NCI-H128 (cell line): Measurements from ENCODE around the gene NKD2.
"Not testable (repeated sequence)": the region's sequence is repeated elsewhere in the genome, so short reads cannot be mapped to it uniquely, and the experiment has no call there.

Experiments
- DNase-seq: peaks from one replicate; lab custom pipeline; 2025; ENCODE audit not compliant: unreplicated experiment; lab: John Stamatoyannopoulos, UW

The NKD2 gene

DNA sequence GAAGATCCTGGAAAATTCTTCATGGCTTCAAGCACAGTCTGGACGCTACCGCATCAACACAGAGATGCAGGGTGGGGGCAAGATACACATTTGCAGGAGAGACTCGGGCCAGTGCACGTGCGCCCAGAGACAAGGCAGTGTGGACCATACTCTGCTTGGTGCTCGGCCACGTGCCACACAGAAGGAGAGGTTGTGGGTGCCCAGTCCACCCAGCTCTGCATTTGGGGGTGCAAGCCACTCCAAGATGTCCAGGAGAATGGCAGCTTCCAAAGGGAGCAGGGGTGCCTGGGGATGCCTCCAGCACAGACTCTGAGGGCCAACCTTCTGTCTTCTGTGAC lies 4.3 kb downstream of the NKD2 start:
- no peak for DNase-seq

DNA sequence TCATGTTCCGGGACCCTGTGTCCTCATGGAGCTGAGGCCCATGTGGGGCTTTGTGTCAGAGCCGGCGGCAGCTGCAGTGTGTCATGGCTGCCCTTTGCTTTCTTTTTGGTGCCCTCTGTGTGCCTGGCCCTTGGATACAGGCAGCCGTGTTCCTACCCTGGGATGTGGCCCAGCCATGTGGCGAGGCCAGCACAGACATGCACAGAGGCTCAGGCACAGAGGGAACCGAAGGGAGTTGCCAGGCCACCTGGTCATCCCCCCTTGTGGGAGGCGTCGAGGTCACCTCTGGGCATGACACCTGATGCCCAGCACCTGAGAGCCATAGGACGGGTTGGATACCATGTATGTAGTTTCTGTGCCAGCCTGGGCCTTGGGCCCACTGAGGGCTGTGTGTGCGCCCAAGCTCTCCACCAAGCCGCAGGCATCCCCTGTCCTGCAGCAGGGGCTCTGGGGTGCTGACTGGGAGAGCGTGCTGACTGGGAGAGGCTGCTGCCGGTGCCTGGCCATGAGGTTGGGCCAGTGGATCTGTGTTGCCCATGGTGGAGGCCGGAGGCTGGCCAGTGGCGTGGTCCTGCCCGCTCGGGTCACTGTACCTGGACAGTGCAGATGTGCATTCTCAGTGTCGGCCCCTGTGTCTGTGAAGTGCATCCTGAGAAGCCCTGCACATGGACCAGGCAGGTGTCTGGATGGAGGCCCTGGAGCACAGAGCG lies 4.8 kb downstream of the NKD2 start:
- no peak for DNase-seq

DNA sequence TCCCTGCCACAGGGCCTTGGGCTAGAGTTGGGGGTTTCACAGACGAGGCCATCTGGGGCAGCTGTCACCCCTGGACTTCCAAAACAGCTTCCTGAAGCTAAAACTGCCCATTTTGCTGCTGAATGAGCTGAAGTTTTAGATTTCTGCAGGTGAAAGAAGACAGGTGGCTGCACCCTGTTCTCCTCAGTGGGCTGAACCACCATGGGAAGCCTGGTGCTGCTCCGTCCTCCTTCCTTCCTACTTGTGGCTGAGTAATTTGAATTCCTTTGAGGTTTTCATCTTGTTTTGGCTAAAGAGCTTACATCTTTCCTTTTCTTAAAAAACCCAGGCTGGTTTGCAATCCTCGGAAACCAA lies 5.3 kb downstream of the NKD2 start:
- no peak for DNase-seq

DNA sequence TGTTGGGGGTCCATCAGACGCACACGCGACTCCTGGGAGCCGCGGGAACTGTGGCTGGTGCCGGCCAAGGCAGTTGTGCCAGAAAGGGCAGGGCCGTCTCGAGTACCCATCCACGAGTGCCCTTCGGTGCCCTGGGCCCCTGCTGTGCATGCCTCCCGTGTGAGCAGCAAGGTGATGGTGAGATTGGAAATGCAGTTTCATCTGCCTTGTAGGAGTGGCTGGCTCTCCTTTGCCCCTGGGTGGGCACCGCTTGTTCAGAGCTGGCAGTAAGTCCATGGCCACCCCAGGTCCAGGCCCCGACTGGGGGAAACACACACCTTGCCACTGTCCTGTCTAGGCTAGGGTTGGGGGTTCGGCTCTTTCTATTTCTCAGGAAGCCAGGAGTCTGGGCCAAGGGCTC lies 5.7 kb downstream of the NKD2 start:
- DNase-seq: no peak

DNA sequence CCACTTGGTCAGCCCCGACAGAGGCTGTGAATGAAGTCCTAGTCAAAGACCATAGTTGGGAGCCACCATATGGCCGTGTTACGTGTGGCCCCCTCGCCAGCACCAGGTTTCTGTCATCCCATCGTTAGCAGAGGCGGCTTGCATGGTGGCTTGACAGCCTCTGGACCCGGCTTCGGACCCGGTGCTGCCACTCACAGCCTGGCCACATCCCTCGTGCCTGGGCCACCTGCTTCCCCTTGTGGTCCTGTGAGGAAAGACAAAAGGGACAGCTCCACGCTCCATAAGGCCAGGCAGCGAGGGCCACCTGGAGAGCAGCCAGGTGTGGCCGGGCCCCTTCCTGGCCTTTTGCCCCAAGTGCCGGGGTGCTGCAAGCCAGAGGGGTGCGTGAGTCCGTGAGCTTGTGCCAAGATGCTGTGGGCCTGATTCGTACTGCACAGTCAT lies 6.2 kb downstream of the NKD2 start:
- DNase-seq: no peak

DNA sequence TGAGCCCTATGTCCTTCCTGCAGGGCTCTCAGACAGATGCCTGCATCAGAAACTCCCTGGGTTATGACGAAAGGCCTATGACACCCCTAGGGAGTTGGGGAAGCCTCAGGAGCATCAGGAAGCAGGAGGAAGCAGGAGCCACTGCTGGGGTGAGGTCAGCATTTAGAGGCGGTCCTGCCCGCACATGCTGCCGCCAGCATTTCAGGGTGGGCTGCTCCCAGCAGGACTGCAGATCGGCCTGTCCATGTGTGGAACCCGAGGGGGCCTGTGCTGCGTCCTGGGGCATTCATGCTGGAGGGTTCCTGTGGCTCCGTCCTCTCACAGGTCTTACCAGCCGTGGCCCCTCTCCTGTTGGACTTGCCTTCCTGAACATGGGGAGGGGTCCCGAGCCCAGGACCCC lies 6.9 kb downstream of the NKD2 start:
- no peak for DNase-seq

DNA sequence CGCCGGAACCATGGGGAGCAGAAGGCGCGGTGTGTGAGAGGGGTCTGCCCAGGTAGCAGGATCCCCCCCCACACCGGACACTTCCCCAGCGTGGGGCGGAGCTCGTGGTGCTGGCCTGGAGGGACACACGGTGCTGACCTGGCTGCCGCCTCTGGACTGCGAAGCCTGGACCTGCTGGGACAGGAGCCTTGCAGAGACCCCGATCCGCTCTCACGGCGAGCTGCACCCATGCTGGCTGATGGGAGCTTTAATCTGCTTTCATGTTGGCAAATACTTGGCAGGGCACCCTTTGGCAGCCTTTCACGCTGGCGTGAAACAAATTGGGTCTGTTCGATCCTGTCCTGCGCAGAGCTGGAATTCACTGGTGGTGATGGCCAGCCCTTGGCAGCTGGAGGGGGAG lies 7.4 kb downstream of the NKD2 start:
- DNase-seq: no peak

DNA sequence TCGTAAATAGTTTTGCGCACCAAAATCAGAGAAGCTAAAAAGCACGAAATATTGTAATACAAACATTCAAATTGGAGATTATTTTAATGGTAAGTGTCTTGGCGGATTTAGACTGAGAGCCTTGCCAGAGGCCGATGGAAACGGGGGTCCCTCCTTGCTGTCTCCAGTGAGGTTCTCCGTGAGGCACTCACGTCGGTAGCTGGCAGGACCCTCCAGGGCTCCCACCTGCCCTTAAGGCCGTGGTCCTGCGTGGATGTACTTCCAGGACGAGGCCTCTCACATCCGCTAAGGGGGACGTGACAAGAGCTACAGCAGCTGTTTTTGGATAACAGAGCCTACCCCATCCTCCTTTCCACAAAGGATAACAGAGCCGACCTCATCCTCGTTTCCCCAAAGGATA lies 7.9 kb downstream of the NKD2 start:
- DNase-seq: no peak

DNA sequence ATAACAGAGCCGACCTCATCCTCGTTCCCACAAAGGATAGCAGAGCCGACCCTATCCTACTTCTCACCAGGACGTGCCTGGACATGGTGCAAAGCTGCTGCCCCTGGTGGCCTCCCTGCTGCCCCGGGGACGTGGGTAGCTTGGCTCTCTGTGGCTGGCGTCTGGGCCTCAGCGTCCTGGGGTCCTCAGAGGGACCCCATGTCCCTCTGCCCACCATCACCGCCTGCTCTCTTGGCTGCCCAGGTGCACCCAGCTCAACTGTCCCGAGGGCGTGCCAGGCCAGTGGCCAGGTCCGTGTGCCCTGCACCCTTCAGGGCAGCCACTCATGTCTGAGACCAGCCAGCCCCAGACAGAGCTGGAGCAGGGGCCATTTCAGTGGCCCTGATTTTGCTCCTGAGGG lies 8.5 kb downstream of the NKD2 start:
- DNase-seq: no peak

DNA sequence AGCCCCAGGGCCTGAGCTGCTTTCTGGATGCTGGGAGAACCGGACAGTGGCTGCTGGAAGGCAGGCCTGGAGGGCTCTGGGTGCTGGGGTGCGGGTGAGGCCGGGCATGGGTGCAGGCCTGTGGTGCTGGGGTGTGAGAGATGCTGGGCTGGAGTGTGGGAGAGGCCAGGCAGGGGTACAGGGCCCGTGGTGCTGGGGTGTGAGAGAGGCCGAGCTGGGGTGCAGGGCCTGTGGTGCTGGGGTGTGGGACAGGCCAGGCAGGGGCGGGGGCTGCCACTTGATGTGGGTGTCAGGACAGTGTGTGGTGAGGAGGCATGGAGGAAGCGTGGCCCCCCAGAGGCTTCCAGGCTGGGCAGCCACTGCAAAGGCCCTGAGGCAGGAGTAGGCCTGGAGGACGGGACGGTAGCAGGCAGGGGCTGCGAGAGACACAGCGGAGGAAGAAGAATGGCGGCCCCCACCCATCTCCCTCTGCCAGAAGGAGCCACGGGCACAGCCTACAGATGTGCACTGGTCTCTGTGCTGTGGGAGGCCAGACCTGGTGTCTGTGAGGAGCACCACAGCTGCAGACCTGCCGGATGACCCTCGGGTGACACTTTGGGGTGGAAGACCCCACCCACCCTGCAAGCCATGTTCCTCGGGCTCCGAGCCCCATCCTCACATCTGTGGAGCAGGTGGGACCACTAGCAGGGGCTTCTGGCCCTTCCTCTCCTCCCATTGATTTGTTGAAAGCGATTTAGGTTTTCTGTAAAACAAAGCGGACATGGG lies 9.3 kb downstream of the NKD2 start:
- DNase-seq: no peak

DNA sequence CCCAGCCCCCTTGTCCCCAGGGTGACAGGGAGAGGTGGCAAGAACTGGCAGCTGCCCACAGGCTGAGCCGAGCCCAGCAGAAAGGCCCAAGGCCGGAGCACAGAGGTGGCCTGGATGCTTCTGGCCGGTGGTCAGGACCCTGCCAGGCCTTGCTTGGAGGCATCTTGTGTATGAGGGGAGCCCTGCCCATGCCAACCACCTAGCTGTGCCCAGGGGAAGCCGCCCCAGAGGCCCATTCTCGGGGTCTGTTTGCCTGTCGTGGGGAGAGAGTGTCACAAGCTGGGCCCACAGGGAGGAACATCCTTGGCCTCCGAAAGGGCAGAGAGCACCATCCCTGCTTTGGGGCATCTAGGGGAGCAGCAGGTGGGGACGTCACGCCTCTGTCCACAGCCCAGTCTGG lies 10.0 kb downstream of the NKD2 start:
- DNase-seq: no peak

DNA sequence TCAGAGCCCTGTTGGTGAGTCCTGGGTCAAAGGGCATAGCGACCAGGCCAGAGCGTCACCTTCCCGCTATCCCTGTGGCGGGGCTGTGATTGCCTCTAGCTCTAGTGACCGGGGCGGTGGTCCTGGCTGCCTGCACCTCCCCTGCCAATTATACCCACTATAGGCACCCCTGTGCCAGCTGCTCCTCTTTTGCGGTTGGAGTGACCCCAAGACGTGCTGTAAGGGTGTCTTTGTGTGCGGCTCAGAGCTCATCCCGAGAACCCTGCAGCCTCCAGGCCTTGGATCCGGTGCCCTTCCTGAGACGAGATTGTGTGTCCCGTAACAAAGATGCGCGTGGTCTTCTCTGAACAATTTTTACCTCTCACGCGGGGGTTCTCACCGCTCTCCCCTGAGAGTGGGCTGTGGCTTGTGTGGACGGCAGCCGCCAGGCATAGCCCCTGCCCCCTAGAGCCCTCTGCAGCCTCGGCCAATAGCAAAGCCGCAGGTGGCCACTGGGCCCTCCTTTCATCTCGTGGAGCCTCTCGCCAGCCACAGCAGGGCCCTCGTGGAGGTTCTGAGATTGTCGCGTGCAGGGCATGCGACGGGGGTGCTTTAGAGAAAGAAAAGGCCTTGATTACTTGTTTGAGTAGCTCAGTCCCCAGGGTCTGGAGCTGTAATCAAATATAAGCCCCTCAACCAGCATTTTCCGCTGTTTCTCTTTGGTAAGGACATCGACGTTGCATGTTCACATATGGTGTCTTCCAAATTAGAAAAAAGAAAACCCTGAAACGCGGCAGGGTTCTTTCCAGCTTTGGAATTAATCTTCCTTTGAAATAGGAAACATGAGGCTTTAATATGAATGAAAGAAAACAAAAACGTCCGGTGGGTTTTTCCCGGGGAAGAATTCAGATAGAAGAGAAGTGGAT lies 10.7 kb downstream of the NKD2 start:
- no peak for DNase-seq

DNA sequence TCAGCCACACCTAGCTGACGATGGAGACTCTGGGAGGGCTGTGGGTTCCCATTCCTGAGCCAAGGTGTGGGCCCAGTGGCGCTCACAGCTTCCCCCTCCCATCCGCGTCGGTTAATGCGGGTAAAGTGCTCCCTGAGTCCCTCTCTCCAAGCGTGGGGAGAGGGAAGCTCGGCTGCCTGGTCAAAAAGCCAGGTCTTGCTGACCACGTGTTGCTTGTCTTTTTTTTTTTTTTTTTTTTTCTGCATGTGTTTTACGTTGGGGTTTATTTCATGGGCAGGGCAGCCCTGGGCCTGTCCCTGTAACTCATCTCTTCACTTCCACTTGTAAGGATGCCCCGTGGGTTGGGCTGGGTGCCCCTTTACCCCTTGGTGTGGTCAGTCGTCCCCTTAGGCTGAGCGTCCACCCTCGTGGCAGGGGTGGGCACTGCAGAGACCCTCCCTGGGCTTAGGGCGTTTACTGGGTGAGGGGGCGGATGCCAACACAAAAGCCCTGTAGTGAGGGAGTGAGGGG lies 11.9 kb downstream of the NKD2 start:
- no peak for DNase-seq

DNA sequence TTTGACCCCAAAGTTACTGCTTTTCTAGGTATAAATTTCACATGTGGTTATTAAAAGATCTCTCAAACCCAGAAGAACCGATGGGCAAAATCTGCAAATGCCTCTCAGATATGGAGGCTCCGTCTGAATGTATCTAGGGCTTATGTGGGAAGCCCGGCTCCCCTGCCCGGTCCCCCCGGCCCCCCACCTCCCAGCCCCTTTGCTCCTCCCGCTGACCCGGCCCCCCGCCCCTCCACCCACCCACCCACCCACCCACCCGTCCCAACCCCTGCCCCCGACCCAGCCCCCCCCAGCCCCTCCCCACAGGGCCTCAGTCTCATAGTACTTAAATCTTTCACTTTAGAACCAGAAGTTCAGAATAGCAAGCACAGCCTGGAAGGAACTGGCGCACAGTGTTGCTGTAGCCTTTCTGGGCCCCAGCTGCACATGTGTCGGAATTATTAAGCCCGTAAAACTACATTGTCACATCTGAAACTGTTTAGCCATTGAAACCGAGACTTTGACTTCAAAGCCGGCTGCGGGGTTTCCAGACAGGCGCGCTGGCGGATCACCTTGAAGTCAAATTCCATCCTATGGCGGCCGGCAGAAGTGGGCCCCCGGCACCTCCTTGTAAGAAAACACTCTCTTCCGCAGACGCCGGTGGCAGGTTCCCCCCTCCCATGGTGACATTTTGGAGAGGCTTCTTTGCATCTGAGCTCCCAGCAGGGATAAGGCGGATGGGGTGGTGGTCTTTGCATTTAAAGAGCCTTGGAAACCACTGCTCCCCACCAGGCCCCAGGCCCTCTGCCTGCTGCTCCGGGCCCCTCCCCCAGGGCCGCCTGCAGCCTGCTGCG lies 12.8 kb downstream of the NKD2 start:
- no peak for DNase-seq

DNA sequence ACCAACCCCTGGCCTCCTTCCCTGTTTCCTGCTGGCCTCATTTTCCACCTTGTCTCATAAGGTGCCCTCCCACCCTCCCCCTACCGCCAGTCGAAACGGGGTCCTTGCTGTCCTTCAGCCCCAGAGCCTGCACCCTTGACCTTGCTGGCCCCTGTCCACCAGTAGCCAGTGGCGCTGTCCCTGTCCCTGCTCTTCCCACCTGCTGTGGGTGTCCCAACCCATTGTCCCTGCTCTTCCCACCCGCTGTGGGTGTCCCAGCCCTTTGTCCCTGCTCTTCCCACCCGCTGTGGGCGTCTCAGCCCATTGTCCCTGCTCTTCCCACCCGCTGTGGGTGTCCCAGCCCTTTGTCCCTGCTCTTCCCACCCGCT lies 13.4 kb downstream of the NKD2 start:
- DNase-seq: not testable (repeated sequence)

DNA sequence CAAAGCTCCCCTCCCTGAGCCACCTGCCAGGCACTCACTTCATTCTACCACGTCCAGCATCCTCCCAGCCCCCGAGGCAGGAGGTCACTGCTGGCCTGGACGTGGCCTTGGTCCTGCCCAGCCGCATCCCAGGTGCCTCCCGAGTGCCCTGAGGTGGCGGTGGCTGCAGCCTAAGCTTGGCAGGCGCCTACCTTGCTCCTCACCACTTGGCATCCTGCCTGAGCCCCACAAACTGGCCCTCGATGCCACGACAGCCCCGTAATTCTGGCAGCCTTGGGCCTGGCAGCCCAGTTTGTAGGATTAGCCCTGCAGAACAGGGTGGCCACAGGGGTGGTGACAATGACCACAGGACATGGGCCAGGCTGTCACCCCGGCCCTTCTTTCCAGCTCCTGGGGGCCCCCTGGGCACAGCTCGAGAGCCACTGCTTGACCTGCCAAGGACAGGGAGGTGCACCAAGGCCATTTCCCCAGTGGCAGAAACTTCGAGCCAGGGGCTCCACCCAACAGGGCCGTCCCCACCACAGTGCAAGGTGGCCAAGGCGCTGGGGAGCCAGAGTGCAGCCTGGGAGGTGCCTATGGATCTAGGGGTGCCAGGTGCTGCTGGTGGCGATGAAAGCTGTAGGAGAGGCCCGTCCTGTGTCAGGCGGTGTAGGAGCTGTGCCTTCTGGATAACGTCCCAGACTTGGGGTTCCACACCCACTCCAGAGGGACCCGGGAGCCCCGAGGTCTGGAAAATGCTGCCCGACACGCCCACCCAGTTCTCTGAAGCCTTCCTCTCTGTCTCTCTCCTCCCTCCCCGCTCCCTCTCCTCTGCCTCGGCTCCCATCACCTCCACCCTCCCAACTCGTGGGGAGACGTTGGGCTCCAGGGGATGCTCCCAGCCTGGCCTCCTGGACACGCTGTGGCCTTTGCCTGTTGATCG lies 18.4 kb downstream of the NKD2 start:
- DNase-seq: no peak

DNA sequence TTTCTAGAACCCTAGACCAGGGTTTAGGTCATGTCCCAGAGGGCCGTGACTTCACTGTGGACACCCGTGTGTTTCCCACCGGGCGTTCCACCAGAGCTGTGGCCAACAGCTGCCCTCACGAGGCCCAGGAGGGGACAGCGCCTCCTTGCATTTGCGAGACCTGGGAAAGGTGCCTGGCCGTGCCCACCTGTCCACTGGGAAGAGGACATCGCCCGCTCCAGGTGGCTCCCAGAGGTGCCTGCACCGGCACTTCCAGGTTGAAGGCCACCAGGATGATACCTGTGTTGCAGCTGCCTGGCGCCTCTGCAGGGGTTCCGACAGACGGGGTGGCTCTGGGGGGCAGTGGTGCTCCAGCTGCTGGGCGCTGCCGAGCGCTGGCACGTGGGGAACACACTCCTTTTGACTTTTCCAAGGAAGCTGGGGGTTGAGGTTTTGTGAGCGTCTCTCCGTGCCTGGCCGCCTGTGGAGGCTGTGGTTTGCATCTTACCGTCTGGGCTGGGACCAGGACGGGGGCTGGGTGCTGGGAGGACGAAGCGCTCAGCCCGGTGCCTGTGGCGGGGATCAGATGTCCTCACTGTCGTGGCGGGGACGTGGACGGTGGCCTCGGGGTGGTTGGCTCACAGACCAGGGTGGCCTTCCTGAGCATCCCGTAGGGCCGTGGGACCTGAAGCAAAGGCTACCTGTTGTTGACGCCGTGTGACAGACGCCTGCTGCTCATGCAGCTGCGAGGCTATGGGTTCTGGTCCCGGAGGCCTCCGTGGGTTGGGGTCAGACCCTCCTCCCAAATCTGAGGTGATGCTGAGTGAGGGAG lies 19.2 kb downstream of the NKD2 start:
- no peak for DNase-seq

DNA sequence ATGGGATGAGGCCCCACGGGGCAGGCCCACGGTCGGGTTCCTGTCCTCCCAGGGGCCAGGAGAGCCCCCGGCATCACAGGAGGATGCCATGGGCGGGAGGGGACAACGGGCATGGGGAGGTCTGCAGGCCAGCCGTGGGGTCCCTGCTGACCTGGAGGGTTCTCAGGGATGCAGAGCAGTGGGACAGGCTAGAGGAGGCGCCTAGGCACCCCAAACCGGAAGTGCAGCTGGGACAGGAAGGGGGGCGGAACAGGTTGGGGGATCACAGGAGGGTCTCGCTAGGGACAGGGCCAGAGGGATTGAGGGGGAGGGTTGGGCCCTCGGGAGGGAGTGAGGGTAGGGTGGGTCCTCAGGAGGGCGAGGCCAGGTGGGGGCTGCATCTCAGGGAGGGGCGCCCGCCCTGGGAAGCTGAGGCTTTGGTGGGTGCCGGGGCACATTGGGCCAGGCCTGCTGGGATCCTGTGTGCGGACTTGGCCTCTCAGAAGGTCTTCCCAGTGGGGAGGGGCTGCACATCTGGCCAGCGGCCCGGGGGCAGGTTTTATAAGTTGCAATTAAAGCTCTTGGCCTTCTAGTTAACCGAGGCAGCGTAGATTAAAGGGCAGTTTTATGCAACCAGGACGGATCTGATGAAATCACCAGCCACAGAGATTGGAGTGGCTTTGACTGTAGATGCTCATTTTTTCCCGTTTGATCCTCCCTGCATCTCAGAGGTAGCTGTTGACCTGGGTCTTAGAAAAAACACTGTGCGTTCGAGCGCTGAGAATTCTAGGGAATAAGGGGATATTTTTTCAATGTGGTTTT lies 20.1 kb downstream of the NKD2 start:
- DNase-seq: no peak
